ENCODE measurements around the gene AEBP1.

DNA sequence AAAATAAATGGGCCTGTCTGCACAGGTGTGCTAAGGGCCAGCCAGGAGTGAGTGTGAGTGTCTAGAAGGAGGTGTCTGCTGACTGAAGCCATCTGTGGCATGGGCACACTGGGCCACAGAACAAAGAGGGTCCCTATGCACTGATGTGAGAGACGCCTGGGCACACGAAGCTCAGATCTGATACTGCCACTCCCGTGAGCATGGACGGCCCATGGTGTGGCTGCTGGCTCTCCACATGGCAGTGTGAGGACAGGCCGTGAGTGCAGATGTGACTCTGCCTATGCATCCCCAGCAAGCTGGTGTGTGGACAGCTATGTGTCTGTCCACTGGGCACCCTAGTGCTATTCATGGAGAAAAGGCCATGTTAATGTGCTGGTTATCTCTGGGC is 49.8 kb downstream of the AEBP1 start:
- TF ChIP-seq, protein P1, sequence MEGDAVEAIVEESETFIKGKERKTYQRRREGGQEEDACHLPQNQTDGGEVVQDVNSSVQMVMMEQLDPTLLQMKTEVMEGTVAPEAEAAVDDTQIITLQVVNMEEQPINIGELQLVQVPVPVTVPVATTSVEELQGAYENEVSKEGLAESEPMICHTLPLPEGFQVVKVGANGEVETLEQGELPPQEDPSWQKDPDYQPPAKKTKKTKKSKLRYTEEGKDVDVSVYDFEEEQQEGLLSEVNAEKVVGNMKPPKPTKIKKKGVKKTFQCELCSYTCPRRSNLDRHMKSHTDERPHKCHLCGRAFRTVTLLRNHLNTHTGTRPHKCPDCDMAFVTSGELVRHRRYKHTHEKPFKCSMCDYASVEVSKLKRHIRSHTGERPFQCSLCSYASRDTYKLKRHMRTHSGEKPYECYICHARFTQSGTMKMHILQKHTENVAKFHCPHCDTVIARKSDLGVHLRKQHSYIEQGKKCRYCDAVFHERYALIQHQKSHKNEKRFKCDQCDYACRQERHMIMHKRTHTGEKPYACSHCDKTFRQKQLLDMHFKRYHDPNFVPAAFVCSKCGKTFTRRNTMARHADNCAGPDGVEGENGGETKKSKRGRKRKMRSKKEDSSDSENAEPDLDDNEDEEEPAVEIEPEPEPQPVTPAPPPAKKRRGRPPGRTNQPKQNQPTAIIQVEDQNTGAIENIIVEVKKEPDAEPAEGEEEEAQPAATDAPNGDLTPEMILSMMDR (IDR thresholded peaks at IDR 0.05; ENCODE audit: insufficient read depth, low read length): no peak
- no peak for TF ChIP-seq POLR2AphosphoS5 (IDR thresholded peaks at IDR 0.05; ENCODE audit: low read depth)

Data from HL-60 (cell line).